ENCODE results near the gene PRPF6. TPM values are rescaled to one million over a fixed set of nuclear protein-coding genes. Genes with fewer than 3 reads are reported as not detected.
A peak's percentile ranks its signal among the peaks of the same experiment; 100 is the strongest.

The PRPF6 gene
- total and polyA plus RNA-seq, 2 of the 13 experiments (the other 11 are each of a cell fraction or from before 2014, with no cell fraction given) = 63.7 to 101 TPM

DNA sequence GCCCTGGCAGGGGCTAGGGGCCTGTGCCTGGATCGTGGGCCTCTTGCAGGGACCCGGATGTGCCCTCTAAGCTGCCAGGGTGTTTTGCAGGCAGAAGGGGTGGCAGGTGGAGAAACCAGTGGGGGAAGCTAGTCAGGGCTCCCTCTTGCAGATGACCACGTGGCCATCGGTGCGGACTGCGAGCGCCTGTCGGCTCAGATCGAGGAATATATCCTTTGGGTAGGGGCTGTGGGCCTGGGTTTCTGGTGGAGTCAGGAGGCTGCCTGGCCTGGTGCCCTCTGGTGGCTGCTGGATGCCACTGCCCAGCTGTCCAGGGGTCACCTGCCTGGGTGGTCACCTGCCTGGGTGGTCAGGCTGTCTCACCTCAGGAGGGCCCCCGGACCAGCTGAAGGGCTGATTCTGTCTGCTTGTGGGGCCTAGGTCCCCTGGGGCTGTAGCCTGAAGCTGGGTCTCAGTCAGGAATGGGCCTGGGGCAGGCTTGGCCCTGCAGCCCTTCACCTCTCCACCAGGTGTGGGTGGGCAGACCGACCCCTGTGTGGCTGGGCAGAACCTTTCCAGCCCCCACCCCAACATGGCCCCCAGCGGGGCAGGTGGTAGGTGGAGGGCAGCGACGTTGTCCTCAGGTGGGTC is 88.8 kb downstream of the PRPF6 start (continued):
- TF ChIP-seq, protein P1, sequence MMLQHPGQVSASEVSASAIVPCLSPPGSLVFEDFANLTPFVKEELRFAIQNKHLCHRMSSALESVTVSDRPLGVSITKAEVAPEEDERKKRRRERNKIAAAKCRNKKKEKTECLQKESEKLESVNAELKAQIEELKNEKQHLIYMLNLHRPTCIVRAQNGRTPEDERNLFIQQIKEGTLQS (CRISPR knock-in tag; IDR thresholded peaks at IDR 0.05) = 0 out of 2 replicates have a peak, but pooled peaks have one; percentile 49
- TF ChIP-seq, protein P2, sequence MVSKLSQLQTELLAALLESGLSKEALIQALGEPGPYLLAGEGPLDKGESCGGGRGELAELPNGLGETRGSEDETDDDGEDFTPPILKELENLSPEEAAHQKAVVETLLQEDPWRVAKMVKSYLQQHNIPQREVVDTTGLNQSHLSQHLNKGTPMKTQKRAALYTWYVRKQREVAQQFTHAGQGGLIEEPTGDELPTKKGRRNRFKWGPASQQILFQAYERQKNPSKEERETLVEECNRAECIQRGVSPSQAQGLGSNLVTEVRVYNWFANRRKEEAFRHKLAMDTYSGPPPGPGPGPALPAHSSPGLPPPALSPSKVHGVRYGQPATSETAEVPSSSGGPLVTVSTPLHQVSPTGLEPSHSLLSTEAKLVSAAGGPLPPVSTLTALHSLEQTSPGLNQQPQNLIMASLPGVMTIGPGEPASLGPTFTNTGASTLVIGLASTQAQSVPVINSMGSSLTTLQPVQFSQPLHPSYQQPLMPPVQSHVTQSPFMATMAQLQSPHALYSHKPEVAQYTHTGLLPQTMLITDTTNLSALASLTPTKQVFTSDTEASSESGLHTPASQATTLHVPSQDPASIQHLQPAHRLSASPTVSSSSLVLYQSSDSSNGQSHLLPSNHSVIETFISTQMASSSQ (IDR thresholded peaks at IDR 0.05; ENCODE audit: low read depth) = no peak
- TF ChIP-seq, protein P2 (CRISPR knock-in tag; IDR thresholded peaks at IDR 0.05; ENCODE audit: borderline replicate concordance) = peak; percentile 55; the same call in 1 of the 2 replicates
- TF ChIP-seq SP5 (CRISPR knock-in tag; IDR thresholded peaks at IDR 0.05; ENCODE audit: borderline replicate concordance, low read depth) = no peak
- TF ChIP-seq, protein P3, sequence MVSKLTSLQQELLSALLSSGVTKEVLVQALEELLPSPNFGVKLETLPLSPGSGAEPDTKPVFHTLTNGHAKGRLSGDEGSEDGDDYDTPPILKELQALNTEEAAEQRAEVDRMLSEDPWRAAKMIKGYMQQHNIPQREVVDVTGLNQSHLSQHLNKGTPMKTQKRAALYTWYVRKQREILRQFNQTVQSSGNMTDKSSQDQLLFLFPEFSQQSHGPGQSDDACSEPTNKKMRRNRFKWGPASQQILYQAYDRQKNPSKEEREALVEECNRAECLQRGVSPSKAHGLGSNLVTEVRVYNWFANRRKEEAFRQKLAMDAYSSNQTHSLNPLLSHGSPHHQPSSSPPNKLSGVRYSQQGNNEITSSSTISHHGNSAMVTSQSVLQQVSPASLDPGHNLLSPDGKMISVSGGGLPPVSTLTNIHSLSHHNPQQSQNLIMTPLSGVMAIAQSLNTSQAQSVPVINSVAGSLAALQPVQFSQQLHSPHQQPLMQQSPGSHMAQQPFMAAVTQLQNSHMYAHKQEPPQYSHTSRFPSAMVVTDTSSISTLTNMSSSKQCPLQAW (CRISPR knock-in tag; IDR thresholded peaks at IDR 0.05) = peak; percentile 54; the same call in 1 of the 2 replicates
- TF ChIP-seq, protein P4, sequence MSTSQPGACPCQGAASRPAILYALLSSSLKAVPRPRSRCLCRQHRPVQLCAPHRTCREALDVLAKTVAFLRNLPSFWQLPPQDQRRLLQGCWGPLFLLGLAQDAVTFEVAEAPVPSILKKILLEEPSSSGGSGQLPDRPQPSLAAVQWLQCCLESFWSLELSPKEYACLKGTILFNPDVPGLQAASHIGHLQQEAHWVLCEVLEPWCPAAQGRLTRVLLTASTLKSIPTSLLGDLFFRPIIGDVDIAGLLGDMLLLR (CRISPR knock-in tag; IDR thresholded peaks at IDR 0.05) = peak; percentile 51; the same call in 1 of the 2 replicates
- TF ChIP-seq, protein P5, sequence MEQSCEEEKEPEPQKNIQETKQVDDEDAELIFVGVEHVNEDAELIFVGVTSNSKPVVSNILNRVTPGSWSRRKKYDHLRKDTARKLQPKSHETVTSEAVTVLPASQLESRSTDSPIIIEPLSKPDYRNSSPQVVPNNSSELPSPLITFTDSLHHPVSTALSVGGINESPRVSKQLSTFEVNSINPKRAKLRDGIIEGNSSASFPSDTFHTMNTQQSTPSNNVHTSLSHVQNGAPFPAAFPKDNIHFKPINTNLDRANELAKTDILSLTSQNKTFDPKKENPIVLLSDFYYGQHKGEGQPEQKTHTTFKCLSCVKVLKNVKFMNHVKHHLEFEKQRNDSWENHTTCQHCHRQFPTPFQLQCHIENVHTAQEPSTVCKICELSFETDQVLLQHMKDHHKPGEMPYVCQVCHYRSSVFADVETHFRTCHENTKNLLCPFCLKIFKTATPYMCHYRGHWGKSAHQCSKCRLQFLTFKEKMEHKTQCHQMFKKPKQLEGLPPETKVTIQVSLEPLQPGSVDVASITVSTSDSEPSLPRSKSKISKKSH (CRISPR knock-in tag; IDR thresholded peaks at IDR 0.05; ENCODE audit: borderline replicate concordance) = 0 out of 2 replicates have a peak, but pooled peaks have one; percentile 15
- TF ChIP-seq ZNF501 (CRISPR knock-in tag; IDR thresholded peaks at IDR 0.05) = peak; percentile 73; the same call in 1 of the 2 replicates
- TF ChIP-seq TCF12 (IDR thresholded peaks at IDR 0.05) = no peak
- peak; percentile 79; the same call in 1 of the 2 replicates for TF ChIP-seq TCF12 (CRISPR knock-in tag; IDR thresholded peaks at IDR 0.05)
- 0 out of 2 replicates have a peak, but pooled peaks have one; percentile 55 for TF ChIP-seq SMAD3 (CRISPR knock-in tag; IDR thresholded peaks at IDR 0.05)
- TF ChIP-seq HNF4A (CRISPR knock-in tag; IDR thresholded peaks at IDR 0.05) = 0 out of 2 replicates have a peak, but pooled peaks have one; percentile 8
- TF ChIP-seq, protein P6, sequence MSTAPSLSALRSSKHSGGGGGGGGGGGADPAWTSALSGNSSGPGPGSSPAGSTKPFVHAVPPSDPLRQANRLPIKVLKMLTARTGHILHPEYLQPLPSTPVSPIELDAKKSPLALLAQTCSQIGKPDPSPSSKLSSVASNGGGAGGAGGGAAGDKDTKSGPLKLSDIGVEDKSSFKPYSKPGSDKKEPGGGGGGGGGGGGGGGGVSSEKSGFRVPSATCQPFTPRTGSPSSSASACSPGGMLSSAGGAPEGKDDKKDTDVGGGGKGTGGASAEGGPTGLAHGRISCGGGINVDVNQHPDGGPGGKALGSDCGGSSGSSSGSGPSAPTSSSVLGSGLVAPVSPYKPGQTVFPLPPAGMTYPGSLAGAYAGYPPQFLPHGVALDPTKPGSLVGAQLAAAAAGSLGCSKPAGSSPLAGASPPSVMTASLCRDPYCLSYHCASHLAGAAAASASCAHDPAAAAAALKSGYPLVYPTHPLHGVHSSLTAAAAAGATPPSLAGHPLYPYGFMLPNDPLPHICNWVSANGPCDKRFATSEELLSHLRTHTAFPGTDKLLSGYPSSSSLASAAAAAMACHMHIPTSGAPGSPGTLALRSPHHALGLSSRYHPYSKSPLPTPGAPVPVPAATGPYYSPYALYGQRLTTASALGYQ (CRISPR knock-in tag; IDR thresholded peaks at IDR 0.05) = no peak
- TF ChIP-seq POLR2A (IDR thresholded peaks at IDR 0.05; ENCODE audit: insufficient read depth in 1 of 2, low read depth in 2 of 2, low read length in 2 of 2) = 0 out of 4 replicates have a peak, but pooled peaks of 1 of the 2 experiments have one; percentile 17
- TF ChIP-seq GATAD2A (CRISPR knock-in tag; IDR thresholded peaks at IDR 0.05) = peak; percentile 39
- TF ChIP-seq SOX6 (IDR thresholded peaks at IDR 0.05) = no peak
- TF ChIP-seq SOX6 (CRISPR knock-in tag; IDR thresholded peaks at IDR 0.05) = peak; percentile 34; the same call in 1 of the 2 replicates
- peak; percentile 32; the same call in 1 of the 2 replicates for TF ChIP-seq ZNF605 (CRISPR knock-in tag; IDR thresholded peaks at IDR 0.05)

Measured in HepG2 (cell line).